Measurements from ENCODE around the gene TMC4. TPM values are rescaled to one million over a fixed set of nuclear protein-coding genes. Genes with fewer than 3 reads are reported as not detected.

Gene TMC4
- polyA plus RNA-seq, 1 donor, result 3.4 TPM

GRCh38 chr19:54154603-54155345 is 18.2 kb downstream of the TMC4 start:
- DNase-seq (ENCODE audit: low read depth), result no peak

GRCh38 chr19:54153731-54154326 is 19.1 kb downstream of the TMC4 start:
- no peak for DNase-seq (ENCODE audit: low read depth)

GRCh38 chr19:54152878-54153524 is 20.0 kb downstream of the TMC4 start:
- DNase-seq (ENCODE audit: low read depth), result no peak

- DNase-seq (ENCODE audit: low read depth), result no peak
These were observed 20.7 kb downstream of the TMC4 start for GRCh38 chr19:54152267-54152666.

- DNase-seq (ENCODE audit: low read depth), result no peak
These were observed 21.5 kb downstream of the TMC4 start for GRCh38 chr19:54151362-54152035.

GRCh38 chr19:54149021-54149812 is 23.7 kb downstream of the TMC4 start:
- DNase-seq (ENCODE audit: low read depth), result no peak

- no peak for DNase-seq (ENCODE audit: low read depth)
These were observed 24.8 kb downstream of the TMC4 start for GRCh38 chr19:54148158-54148557.

GRCh38 chr19:54147676-54148075 is 25.3 kb downstream of the TMC4 start:
- no peak for DNase-seq (ENCODE audit: low read depth)

- DNase-seq (ENCODE audit: low read depth), result no peak
These were observed 27.3 kb downstream of the TMC4 start for GRCh38 chr19:54145541-54146158.

GRCh38 chr19:54142166-54142780 is 30.7 kb downstream of the TMC4 start:
- DNase-seq (ENCODE audit: low read depth), result no peak

- DNase-seq (ENCODE audit: low read depth), result no peak
These were observed 31.6 kb downstream of the TMC4 start for GRCh38 chr19:54141356-54141755.

- DNase-seq (ENCODE audit: low read depth), result no peak
These were observed 34.3 kb downstream of the TMC4 start for GRCh38 chr19:54138489-54139256.

GRCh38 chr19:54137699-54138488 is 35.1 kb downstream of the TMC4 start, which contains the start of gene CNOT3:
Gene CNOT3 (plus strand): TSS chr19:54137762. CDS start chr19:54142979, 5,217 bp downstream.
- DNase-seq (ENCODE audit: low read depth), result no peak

GRCh38 chr19:54136864-54137698 is 35.9 kb downstream of the TMC4 start:
- DNase-seq (ENCODE audit: low read depth), result peak; percentile 99

- DNase-seq (ENCODE audit: low read depth), result no peak
These were observed 36.7 kb downstream of the TMC4 start for GRCh38 chr19:54136086-54136863.

GRCh38 chr19:54133957-54134590 is 38.9 kb downstream of the TMC4 start:
- no peak for DNase-seq (ENCODE audit: low read depth)
